Stimulated activated CD8-positive, alpha-beta memory T cell treated with anti-CD3 and anti-CD28 coated beads, Interleukin-15, amount 100 ng/mL, for 24 hours (primary cell): ENCODE results near the gene NIPA2.

ENCODE experiments used
- DNase-seq: peaks from one replicate; pipeline ENCODE4 v3.0.0-alpha.2; 2020; ENCODE audit warnings: low read depth

Gene NIPA2

DNA sequence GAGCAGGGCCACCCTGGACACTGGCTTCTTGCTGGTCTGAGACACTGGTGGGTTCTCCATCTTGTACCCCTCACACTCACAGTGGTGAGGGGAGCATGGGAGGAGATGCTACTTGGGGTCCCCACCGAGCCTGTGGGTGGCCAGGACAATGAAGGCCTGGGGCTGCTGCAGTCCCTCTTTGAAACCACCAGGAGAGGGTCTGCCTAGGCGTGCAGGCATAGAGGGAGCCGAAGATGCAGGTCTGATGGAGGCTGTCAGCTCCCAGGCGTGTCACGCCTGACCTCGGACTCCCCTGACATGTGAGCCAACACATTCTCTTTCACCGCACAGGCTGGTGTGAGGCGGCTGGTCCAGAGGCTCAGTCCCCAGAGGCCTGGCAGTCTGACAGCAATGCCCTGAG lies 39.1 kb downstream of the NIPA2 start:
- DNase-seq = no peak

DNA sequence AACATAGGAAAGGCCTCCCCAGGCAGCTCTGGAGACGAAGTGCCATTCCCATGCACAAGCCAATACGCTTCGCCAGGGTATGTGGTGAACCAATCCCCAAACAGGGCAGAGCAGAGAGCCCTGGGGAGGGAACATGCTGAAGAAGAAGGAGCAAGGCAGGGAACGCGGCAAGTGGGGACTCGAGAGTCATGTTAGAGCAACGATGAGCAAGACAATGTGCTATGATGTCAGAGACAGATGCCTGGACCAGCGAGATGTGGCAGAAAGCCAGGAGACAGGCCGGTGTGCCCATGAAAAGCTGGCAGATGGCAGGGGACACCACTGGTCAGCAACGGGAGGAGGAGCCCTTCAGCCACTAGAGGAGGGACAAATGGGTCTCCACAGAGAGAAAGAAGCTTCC lies 39.6 kb downstream of the NIPA2 start:
- no peak for DNase-seq

DNA sequence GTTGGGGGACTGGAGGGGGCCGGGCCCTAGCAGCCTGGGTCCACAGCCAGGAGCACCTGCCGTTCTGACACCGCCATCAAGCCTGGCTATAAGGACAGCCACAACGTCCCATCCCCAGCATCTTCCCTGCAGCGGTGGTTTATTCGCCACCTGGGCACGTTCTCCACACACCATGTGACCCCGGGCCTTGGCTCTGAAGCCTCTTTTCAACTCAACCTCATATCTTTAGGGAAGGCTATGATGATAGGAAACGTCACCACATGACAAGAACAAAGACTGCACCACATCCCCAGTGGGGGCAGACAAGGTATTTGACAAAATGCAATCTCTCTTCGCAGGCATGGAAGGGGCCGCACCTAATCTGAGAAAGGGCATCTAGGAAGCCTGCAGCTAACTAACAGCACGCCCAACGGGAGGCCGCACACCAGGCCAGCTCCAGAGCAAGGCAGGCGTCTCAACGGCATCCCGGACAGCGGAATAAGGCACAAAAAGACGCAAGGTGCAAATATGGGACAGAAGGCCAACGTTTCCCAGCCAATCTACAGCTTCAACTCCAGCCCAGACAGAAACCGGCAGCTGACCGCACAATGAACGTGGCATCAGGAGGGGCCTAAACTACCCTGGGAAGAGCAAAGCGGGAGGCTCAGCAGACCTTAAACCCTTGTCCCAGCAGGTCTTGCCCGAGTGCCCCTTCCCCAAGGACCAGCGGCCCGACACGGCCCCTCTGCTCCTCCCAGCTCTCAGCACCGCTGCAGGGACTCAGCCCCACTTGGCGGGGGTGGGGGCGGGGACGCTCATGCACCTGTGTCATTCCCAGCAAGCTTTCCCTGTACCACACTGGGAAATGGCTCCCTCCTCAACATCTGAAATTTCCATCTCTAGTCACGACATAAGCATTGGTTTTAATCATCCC lies 41.9 kb downstream of the NIPA2 start:
- no peak for DNase-seq

DNA sequence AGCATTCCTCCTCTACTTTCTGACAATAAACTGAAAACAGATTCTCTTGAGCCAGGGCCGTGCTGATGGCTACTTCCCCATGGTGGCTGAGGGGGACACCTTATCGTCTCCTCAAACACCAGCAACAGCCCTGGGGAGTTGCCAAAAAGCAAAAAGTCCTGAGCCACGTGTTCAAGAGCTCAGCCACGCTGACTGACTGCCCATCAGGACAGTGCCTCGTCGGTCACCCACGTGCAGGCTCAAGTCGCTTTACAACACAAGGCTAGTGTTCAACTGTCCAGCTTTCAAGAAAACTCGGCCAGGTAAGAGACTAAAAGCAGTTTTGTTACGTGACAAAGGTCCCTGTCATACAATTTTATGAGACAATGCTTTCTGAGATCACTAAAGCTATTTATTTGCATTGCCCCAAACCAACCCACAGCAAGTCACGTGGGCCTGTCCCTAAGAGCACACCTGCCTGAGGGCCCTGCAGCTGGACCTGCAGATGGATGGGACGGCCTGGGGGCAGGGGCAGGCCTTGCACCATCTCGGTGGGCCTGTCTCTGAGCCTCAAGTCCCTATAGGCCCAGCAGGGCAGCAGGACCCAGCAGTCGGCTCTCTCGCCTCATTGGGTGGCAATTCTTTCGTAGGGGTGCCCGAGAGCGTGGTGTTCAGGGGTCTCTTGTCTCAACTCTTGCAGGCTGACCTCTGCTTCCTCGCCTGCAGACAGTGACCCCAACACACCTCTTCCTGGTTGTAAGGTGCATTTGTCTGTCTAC lies 42.7 kb downstream of the NIPA2 start:
- no peak for DNase-seq

DNA sequence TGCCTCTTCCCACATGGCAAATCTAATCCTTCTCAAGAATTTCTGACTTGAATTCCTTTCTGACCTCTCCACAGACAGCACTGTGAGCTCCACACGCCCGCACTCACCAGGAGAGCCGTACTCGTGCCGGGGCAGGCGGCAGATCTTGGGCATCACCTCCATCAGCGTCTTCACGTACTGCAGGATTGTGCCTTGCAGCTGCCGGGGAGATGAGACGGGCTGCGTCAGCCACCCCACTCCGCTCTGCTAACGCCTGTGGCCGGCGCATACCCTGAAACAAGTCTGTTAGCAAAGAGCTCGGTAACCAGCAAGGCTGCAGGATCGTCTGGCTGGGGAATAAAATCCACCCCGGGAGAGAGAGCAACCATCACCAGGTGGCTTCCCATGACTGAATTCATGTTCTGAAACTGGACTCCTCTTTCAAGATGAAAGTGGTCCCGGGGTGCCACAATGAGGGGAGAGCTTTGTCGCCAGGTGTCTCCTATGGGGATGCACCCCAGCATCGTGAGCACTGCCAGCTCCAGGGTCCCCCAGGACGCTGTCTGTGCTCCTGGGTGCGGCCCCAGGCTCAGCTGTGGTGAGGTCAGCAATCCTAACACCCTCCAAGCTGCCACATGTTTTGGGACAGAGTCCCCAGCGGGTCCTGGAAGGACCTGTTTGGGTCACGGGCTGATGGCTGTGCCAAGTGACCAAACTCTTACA lies 43.4 kb downstream of the NIPA2 start:
- DNase-seq = no peak

DNA sequence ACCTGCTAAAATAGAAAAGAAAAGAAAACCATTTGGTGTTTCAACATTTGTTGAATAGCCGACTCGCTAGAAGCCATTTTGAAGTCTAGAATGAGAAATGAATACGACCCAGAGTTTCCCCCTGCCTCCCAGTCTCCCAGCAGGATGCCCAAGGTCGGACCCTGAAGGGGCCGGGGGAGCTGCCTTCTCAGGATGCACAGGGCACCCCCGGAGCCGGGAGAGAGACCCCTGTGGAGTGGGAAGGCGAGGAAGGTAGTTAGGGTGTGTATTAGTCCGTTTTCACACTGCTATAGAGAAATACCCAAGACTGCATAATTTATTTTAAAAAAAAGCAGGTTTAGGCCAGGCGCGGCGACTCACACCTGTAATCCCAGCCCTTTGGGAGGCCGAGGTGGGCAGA lies 44.7 kb downstream of the NIPA2 start:
- DNase-seq = no peak

DNA sequence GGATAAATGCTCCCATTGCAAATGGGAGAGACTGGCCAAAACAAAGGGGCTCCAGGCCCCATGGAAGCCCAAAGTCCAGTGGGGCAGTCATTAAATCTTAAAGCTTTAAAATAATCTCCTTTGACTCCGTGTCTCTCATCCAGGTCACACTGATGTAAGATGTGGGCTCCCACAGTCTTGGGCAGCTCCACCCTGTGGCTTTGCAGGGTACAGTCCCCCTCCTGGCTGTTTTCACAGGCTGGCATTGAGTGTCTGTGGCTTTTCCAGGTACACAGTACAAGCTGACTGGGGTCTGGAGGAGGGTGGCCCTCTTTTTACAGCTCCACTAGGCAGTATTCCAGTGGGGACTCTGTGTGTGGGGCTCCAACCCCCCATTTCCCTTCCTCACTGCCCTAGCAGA lies 45.9 kb downstream of the NIPA2 start:
- DNase-seq = no peak

DNA sequence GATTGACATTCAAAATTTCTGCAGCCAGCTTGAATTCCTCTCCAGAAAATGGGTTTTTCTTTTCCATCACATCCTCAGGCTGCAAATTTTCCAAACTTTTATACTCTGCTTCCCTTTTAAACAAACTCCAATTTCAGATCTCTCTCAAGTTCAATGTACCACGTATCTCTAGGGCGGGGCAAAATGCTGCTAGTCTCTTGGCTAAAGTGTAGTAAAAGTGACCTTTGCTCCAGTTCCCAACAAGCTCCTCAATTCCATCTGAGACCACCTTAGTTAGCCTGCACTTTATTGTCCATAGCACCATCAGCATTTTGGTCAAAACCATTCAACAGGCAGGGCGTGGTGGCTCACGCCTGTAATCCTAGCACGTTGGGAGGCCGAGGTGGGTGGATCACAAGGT lies 46.7 kb downstream of the NIPA2 start:
- no peak for DNase-seq

DNA sequence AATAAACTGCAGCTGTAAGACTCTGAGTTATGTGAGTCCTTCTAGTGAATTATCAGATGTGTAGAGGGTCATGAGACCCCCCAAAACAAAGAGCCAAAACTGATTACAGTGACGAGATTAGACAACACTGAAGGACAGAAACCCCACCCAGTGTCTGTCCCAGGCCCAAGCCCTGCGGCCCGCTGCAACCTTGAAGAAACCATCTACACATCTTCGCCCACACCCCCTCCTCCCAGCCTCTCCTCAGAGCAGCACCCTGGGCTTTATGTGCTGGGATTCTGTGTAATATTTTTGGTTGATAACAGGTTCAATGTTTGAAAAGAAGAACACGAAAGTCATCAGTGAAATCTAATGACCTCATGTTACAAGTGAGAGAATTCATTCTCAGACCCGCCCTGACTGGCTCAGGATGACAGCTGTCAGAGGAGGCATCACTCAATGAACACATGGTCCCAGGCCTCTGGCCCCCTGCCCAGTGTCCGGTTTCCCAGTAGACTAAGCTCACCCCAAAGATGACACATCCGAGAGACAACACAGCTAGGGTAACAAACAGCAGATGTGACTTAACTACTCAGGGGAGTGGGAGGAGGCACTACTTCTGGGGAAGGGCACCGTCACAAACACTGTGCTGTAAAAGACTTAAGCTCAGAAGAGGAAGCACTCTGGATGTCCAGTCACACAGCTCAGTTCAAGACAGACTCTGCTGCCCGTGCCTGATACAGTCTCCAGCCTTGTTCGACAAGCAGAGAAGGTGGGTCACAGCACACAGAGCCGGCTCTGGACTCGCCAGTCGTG lies 48.9 kb downstream of the NIPA2 start:
- no peak for DNase-seq

DNA sequence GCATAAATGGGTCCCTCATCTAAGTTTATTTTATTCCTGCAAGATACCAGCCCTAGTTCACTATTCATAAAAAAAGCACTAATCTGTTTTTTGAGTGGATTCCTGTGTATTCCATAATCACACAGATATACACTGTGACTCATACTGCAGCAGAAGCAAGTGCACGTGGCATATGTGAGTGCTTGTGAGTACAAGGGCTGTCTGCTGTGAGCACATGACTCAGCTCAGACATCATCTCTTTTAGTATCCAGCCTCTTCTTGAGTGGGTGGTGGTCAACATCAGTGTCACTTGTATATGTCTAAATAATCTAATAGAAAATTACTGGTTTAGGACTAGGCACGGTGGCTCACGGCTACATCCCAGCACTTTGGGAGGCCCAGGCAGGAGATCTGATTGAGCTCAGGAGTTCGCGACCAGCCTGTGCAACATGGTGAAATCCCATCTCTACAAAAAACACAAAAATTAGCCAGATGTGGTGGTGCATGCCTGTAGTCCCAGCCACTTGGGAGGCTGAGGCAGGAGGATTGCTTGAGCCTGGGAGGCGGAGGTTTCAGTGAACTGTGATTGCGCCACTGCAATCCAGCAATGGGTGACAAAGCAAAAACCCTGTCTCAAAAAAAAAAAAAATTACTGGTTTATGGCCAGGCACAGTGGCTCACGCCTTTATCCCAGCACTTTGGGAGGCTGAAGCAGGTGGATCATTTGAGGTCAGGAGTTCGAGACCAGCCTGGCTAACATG lies 49.8 kb downstream of the NIPA2 start:
- no peak for DNase-seq

DNA sequence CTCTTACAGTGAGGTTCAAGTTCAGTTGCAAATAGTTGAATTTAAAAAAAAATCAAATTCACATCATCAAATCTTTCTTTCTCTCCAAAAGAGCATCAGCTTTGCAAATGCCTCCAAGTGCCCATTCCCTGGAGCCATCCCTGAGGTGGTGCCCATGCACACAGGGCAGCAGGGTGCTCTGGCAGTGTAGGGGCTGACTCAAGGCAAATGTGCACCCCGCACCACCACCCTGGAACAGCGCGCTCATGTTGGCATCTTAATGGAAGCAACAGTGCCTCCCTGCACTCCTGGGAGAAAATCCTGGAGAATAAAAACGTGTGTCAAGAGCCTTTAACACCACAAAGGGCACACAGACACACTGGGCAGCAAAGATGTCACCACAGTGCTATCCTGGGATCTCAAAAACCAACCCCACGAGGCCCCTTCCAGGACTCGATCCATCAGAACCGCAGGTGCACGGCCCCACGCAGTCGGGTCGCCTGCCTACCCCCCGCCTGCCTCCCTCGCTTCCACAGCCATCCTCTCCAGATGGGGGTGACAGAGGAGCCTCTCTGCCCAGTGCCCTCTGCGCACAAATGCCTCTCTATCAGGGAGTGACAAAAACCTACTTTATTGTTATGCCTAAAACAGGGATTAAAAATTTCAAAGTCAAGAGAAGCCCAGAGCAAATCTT lies 50.8 kb downstream of the NIPA2 start:
- no peak for DNase-seq

DNA sequence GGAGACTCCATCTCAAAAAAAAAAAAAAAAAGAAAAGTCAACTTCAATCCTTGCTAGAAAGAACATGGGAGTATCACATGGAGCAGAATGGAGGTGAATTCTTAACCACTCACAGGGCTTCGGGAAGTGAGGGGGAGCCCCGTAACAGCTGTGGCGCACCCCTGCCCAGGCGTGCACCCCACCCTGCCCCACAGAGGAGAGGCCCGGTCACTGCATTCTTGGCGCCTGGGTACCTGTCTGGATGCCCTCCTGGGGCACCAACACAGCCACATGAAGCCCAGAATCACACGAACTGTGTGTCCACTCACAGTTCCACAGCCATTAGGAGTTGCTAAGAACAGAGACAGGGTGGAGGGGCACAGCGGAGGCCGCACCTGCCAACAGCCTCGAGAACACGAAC lies 51.8 kb downstream of the NIPA2 start:
- no peak for DNase-seq

DNA sequence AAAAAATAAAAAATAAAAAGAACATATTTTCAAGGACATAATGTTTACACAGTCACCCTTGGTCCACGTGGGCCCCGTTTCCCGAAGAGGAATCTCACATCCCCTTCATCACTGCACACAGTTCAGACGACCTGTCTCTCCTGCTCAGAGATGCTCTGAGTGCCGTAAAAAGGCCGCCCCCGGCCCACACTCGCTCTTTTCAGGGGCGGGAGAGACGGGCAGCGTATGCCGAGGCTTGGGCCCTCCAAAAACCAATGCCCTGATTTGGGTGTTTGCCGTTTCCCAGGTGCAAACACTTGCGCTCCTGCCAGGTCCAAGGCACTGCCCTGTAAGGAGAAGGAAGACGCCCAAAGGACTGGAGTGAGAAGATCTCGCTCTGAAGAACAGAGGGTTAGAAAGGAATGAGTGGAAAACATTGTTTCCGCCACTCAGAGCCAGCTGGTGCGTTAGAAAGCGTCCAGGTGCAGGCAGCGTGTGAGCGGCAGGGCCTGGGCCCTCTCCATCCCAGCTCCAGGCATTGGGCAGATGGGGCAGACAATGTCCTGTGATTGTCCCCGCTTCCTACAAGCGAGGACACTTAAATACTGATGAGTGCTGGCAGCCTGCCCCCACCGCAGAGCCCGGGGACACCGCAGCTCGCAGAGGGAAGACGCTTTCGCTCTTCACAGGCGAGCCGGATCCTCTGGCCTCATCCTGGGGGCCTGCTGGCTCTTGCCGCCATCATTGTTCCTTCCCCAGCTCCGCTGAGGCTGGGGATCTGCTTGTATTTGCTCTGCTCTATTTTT lies 53.2 kb downstream of the NIPA2 start:
- no peak for DNase-seq

DNA sequence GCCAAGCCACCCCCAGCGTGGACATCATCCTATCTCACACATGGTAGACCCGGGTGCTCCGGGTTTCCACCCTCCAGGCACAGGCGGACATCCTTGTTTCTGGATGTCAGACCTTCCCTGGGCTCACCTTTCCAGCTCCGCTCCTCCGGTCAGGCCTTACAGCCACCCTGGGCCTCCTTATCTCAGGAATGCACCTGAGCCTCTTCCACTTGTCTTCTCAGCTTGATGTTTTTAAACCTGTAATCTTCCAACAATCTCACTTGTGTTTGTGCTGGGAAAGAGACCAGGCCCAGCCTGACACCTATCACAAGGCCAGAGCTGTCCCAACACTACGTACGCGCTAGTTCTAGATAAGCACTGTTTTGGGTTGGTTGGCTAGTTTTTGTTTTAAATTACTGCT lies 53.9 kb downstream of the NIPA2 start:
- no peak for DNase-seq

DNA sequence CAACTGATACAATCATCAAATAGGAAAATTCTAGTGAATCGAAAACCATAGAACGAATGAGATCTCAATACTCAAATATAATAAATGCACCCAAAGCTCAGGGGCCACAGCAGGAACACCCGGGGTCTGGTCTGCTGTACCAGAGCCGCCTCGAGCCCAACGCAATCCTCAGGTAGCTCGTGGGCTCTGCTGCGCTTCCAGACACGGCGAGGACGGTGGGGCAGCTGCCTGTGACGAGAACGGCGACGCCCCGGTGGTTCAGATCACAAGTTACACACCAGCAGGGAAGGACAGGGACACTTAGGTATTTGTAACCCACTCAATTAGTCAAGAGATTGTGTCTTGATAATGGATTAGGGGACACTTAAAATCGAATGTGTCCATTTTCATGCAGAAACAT lies 54.6 kb downstream of the NIPA2 start:
- DNase-seq = no peak

DNA sequence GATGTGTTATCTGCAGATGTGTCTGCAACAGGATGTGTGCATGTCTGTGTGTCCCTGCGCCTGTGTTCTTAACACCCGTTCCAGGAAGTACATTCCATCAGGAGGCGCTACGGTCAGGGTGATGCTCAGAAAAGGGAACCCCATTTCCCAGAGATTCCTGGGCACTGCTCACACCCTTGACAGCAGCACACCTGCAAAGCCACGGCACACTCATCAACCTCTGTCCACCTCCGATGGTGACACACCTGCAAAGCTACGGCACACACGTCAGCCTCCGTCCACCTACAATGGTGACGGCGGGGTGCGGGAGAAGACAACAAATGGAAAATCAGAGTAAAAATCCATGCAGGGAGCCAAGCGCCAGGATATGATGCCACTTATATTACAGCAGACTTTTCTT lies 55.4 kb downstream of the NIPA2 start:
- no peak for DNase-seq

DNA sequence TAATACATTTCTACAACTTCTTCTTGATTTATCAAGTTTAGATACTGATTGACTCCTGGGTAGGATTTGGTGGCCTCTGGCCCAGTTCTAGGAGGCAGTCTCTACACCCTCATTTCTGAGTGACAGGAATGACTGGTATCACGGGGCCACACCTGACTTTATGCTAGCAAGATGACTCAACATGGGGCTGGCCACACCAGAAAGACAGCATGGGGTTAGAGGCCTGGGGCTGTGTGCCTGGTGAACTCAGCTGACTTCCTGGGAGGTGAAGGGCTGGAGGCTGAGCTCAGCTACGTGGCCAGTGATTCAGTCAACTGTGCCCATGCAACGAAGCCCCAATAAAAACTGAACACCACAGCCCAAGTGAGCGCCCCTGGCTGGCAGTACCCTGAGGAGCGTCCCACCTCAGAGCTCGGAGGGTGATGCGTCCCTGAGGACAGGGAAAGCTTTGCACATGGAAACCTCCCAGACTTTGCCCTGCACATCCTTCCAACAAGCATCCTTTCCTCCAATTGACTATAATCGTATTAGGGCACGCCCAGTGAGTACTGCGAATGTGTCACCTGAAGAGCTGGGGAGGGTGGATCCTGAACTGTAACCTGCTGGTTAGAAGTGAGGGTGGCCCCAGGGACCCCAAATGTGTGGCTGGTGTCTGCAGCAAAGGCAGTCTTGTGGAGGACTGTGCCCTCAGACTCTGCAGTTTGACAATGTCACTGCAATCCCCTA lies 57.2 kb downstream of the NIPA2 start:
- no peak for DNase-seq

DNA sequence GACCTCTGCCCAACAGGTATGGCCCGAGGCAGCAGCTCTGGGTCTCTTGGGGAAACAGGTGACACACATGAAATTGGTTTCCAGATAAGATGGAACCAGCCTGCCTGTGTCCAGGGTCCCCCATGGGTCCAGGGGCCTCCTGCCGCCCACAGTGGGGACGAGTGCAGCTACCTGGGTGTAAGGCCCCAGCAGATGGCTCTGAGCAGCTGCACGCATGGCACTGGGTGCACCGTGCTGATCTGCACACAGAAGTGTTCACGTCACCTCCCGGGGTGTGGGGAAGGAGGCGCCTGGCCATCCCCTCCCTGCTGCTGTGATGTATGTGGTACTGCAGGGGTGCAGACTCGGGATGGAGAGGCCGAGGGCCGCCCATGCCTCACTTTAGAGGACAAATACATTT lies 63.6 kb downstream of the NIPA2 start:
- DNase-seq = no peak

DNA sequence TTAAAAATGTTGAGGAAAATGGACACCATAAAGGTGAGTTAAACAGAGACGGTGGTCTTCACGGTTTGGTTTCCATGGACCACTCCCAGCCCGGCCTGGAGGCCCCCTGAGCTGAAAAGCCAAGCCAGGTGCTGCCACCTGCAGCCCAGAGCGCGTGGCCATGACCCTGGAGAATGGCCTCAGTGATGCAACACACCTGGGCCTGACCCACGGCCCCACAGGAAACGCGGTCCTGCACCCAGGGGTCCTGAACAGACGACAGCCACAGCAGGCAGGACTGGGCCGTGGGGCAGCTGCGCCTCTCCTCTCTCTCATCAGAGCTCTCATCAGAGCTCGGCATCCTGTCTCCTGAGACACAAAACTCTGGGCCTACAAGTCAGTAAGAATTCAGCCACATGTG lies 64.1 kb downstream of the NIPA2 start:
- no peak for DNase-seq
